Peyer's patch (tissue), 4 donors: ENCODE results near the gene CD38.

Source experiments
- POLR2A ChIP-seq, 2 donors: fragments of 450-650 bp; IDR thresholded peaks; one replicate each; pipeline ENCODE4 v1.5.1; 2017; ENCODE audit warnings: antibody characterized with exemption in 2 of 2, mild to moderate bottlenecking in 2 of 2, moderate library complexity in 2 of 2
- TF ChIP-seq, protein P1 (sequence below), 6 experiments: fragments of 450-650 bp in 4 of 6; fragments of 200-600 bp in 2 of 6; sonication (generic) in 1 of 6; IDR thresholded peaks; one replicate each; pipeline ENCODE4 v1.5.1; 2017 to 2019; ENCODE audit warnings: antibody characterized with exemption in 6 of 6, mild to moderate bottlenecking in 3 of 6, moderate library complexity in 1 of 6

DNA sequence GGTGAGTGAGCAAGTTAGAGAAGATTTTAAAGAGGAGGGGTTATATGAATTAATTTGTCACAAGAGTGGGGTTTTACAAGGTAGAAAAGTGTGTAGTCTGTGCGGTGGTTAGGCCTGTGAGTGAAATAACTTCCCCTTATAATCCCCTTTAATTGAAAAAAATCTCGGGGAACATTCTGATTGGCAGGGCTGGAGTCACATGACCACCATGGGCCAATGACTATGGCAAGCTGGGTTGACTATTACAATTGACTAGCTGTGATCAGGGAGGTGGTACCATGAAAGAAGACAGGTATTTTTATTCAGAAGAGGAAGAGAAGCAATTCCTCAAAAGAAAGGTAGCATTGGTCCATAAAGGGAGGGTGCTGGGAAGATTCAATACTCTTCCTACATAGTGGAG lies 27.0 kb upstream of the CD38 start:
- TF ChIP-seq, protein P1, sequence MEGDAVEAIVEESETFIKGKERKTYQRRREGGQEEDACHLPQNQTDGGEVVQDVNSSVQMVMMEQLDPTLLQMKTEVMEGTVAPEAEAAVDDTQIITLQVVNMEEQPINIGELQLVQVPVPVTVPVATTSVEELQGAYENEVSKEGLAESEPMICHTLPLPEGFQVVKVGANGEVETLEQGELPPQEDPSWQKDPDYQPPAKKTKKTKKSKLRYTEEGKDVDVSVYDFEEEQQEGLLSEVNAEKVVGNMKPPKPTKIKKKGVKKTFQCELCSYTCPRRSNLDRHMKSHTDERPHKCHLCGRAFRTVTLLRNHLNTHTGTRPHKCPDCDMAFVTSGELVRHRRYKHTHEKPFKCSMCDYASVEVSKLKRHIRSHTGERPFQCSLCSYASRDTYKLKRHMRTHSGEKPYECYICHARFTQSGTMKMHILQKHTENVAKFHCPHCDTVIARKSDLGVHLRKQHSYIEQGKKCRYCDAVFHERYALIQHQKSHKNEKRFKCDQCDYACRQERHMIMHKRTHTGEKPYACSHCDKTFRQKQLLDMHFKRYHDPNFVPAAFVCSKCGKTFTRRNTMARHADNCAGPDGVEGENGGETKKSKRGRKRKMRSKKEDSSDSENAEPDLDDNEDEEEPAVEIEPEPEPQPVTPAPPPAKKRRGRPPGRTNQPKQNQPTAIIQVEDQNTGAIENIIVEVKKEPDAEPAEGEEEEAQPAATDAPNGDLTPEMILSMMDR (IDR thresholded peaks at IDR 0.05) = no peak
- TF ChIP-seq POLR2A (IDR thresholded peaks at IDR 0.05) = no peak
